GM12878 (cell line): Measurements from ENCODE around the gene OLFML3. TPM values are rescaled to one million over a fixed set of nuclear protein-coding genes. Genes with fewer than 3 reads are reported as not detected.
A peak's percentile ranks its signal among the peaks of the same experiment; 100 is the strongest.

Experiments
- ATAC-seq: fragments of 200-7000 bp; cut with Tn5 transposase; 3 replicates; pipeline ENCODE4 v1.9.1; 2020; ENCODE audit warnings: mild to moderate bottlenecking, moderate library complexity
- BruUV-seq: library from RNA; stranded (reverse); fragments of 400-500 nt; replicated peaks from 2 replicates; lab custom pipeline; 2021; lab: Mats Ljungman, UMichigan
- CTCF ChIA-PET: fragments of 300-600 bp; sonication (Branson Sonifier 250); formaldehyde crosslinking; extraction: SDS; loops from one replicate; lab custom pipeline; 2021; ENCODE audit warnings: inconsistent platforms; lab: Yijun Ruan, JAX
- POLR2A ChIA-PET: fragments of 350-600 bp; formaldehyde crosslinking; extraction: SDS; loops from one replicate; lab custom pipeline; 2021; ENCODE audit warnings: inconsistent platforms; lab: Charles Lee
- RAD21 ChIA-PET: fragments of 300-600 bp; sonication (Branson Sonifier 250); formaldehyde crosslinking; loops from one replicate; lab custom pipeline; 2023; ENCODE audit warnings: antibody characterized with exemption; ENCODE audit not compliant: unreplicated experiment; lab: Charles Lee
- SMC1A ChIA-PET: fragments of 300-600 bp; sonication (Branson Sonifier 250); formaldehyde crosslinking; loops from one replicate; lab custom pipeline; 2023; ENCODE audit not compliant: unreplicated experiment, uncharacterized antibody; lab: Charles Lee
- DNase-seq: peaks from one replicate; pipeline ENCODE4 v3.0.0-alpha.2; 2011; ENCODE audit warnings: low read depth, low spot score
- FAIRE-seq: peaks from 3 replicates; lab custom pipeline; 2011; peaks lifted over from hg19 to GRCh38; lab: Jason Lieb, UNC
- H2AFZ ChIP-seq: 2 replicates; pipeline ENCODE4 v1.6.0; 2011; ENCODE audit warnings: low read depth, low read length, control low read depth; ENCODE audit not compliant: control insufficient read depth
- H3K27ac ChIP-seq: 2 replicates; pipeline ENCODE4 v1.5.1; 2011; ENCODE audit warnings: control low read depth; ENCODE audit not compliant: control insufficient read depth, insufficient read depth
- H3K27me3 ChIP-seq, 2 experiments: replicated peaks in 1 of 2; 2 replicates each; pipeline versions ENCODE4 v1.6.0 to v1.6.1; 2011; ENCODE audit warnings: low read length in 1 of 2; ENCODE audit not compliant: control insufficient read depth in 2 of 2, insufficient read depth in 2 of 2
- H3K36me3 ChIP-seq, 2 experiments: 2 replicates each; pipeline ENCODE4 v1.5.1; 2011; ENCODE audit warnings: low read length in 1 of 2; ENCODE audit not compliant: control insufficient read depth in 2 of 2, insufficient read depth in 2 of 2
- H3K4me1 ChIP-seq: 2 replicates; pipeline ENCODE4 v1.6.1; 2011; ENCODE audit warnings: mild to moderate bottlenecking, low read length, moderate library complexity, mixed read lengths; ENCODE audit not compliant: control insufficient read depth, insufficient read depth
- H3K4me2 ChIP-seq: 2 replicates; pipeline ENCODE4 v1.6.0; 2011; ENCODE audit warnings: control low read depth; ENCODE audit not compliant: control insufficient read depth, insufficient read depth
- H3K4me3 ChIP-seq: fragments of 200-600 bp; sonication (generic); 2 replicates; pipeline ENCODE4 v1.5.1; 2016
- H3K79me2 ChIP-seq: 2 replicates; pipeline ENCODE4 v1.6.0; 2011; ENCODE audit warnings: low read length; ENCODE audit not compliant: control insufficient read depth, insufficient read depth
- H3K9ac ChIP-seq: 2 replicates; pipeline ENCODE4 v1.8.0; 2011; ENCODE audit warnings: low read length, control low read depth, mixed read lengths; ENCODE audit not compliant: control insufficient read depth, insufficient read depth
- H3K9me3 ChIP-seq: replicated peaks from 3 replicates; pipeline ENCODE4 v1.5.1; 2011; ENCODE audit warnings: mild to moderate bottlenecking, low read length; ENCODE audit not compliant: control insufficient read depth, insufficient read depth
- H4K20me1 ChIP-seq: 2 replicates; pipeline ENCODE4 v1.6.0; 2011; ENCODE audit not compliant: control insufficient read depth, insufficient read depth
- JUNB ChIP-seq: IDR thresholded peaks from 2 replicates; pipeline ENCODE4 v1.6.1; 2016; ENCODE audit warnings: antibody characterized with exemption, mild to moderate bottlenecking
- NFXL1 ChIP-seq: fragments of 450-650 bp; IDR thresholded peaks from 2 replicates; pipeline ENCODE4 v1.6.1; 2017; ENCODE audit warnings: antibody characterized with exemption, mild to moderate bottlenecking, borderline replicate concordance
- NFYA ChIP-seq: IDR thresholded peaks from 2 replicates; pipeline ENCODE4 v1.6.1; 2011; ENCODE audit warnings: low read depth, mild to moderate bottlenecking, low read length, improper control_type of control experiment, borderline replicate concordance
- SUZ12 ChIP-seq: fragments of 200-600 bp; sonication (generic); IDR thresholded peaks from one replicate; pipeline ENCODE4 v1.6.1; 2018; ENCODE audit warnings: antibody characterized with exemption, mild to moderate bottlenecking; ENCODE audit not compliant: unreplicated experiment
- ZNF217 ChIP-seq: fragments of 450-650 bp; IDR thresholded peaks from 2 replicates; pipeline ENCODE4 v1.6.1; 2017; ENCODE audit warnings: antibody characterized with exemption, mild to moderate bottlenecking
- WGBS: methylation state at CpG from one replicate; pipeline ENCODE4 v1.1.6; 2016; ENCODE audit warnings: low lambda C conversion rate; ENCODE audit not compliant: insufficient replicate concordance, insufficient coverage; ENCODE audit errors: missing lambda C conversion rate; 5-methylcytosine and 5-hydroxymethylcytosine counted together
- in situ Hi-C: fragments of 300-500 bp; cut with MboI; formaldehyde crosslinking; loops from 9 replicates; pipeline ENCODE4 v1.14.3; 2018; ENCODE audit warnings: mixed read lengths
- intact Hi-C: fragments of 100-400 bp; cut with micrococcal nuclease; formaldehyde crosslinking; loops from one replicate; pipeline ENCODE4 v1.14.2; 2022; ENCODE audit not compliant: unreplicated experiment
- polyA plus RNA-seq, 11 experiments: library from polyadenylated mRNA; depleted of rRNA in 4 of 11; unstranded in 6 of 11; stranded (reverse) in 5 of 11; fragments of >200 nt; fragmentation: Nextera tagmentation in 4 of 11; fragmentation: Illumina TruSeq in 1 of 11; extraction: Ambion mirVana in 4 of 11; extraction: Trizol in 1 of 11; gene quantifications; 1 replicate in 1 of 11; 2 replicates in 10 of 11; pipeline versions ENCODE4 v1.2.1 to v1.2.3, GENCODE V29; 2011 to 2016; ENCODE audit warnings: inconsistent platforms in 2 of 11, missing spikeins in 2 of 11, low read depth in 1 of 11
- total RNA-seq, 4 experiments: library from RNA; depleted of rRNA in 3 of 4; stranded (reverse); fragments of >200 nt in 3 of 4; fragmentation: Illumina TruSeq in 1 of 4; extraction: Trizol in 1 of 4; gene quantifications; 2 replicates each; pipeline versions ENCODE4 v1.2.1 to v1.2.3, GENCODE V29; 2013 to 2021

OLFML3 gene
- total and polyA plus RNA-seq, 10 of the 15 experiments (the other 5 are each of a cell fraction or from before 2014, with no cell fraction given) = 0.03 TPM; not detected in 9

- TF ChIP-seq NFYA (no peak), JUNB (no peak)
These were observed 44.7 kb upstream of the OLFML3 start (continued) for GRCh38 chr1:113934511-113935055.

DNA sequence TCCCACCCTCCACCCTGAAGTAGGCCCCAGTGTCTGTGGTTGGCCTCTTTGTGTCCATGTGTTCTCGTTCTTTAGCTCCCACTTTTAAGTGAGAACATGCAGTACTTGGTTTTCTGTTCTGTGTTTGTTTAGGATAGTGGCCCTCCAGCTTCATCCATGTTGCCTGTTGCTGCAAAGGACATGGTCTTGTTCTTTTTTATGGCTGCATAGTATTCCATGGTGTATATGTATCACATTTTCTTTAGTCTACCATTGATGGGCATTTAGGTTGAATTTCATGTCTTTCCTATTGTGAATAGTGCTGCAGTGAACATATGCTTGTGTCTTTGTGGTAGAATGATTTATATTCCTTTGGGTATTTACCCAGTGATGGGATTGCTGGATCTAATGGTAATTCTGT is 44.1 kb upstream of the OLFML3 start:
- Histone ChIP-seq H3K27ac (no peak overlapping the region), H3K9me3 (no peaks in the 10 kb centered on the region; the same call in 2 of the 3 replicates), H3K9ac (no peak overlapping the region), H3K4me3 (no peak overlapping the region; the same call in 1 of the 2 replicates), H3K4me1 (peaks cover 6% of the 10 kb centered on the region; the same call in 1 of the 2 replicates), H3K4me2 (no peak overlapping the region), H4K20me1 (no peaks in the 10 kb centered on the region), H3K27me3 (no peaks in the 10 kb centered on the region), H3K36me3 (no peaks in the 10 kb centered on the region; a peak in 1 of 4 replicates), H3K79me2 (peaks cover 91% of the 10 kb centered on the region), H2AFZ (no peak overlapping the region)
- FAIRE-seq (no peak), DNase-seq (no peak), ATAC-seq (no peak)
- in situ Hi-C loops = no loop called here
- intact Hi-C loops = no loop called here
- no TSS peak for BruUV-seq
- ChIA-PET RAD21 (interaction anchor here (0.7 to 3.0 kb wide), 3 partner anchors 59 to 124 kb away, joined by 3 to 13 read pairs (median 4); no protein-coding TSS in a partner anchor), POLR2A (interaction anchor here (0.6 to 2.4 kb wide), 5 partner anchors 8 to 60 kb away, joined by 3 to 12 read pairs (median 3); no protein-coding TSS in a partner anchor), SMC1A (interaction anchor here (1.0 to 11.9 kb wide), 9 partner anchors 12 to 194 kb away, joined by 3 to 99 read pairs (median 3); partner anchors contain the start of gene AP4B1), CTCF (interaction anchor here (0.6 to 1.5 kb wide), 3 partner anchors 11 to 100 kb away, joined by 3 to 4 read pairs (median 3); no protein-coding TSS in a partner anchor)
- TF ChIP-seq JUNB (no peak), ZNF217 (0 out of 2 replicates have a peak, but pooled peaks have one; percentile 44), SUZ12 (no peak), NFXL1 (peak; percentile 39; the same call in 1 of the 2 replicates)
- 100% methylated on average over 1 of the region's 1 CpG for WGBS
